Mesenchymal stem cell (in vitro differentiated cells and primary cell): Measurements from ENCODE around the gene RFNG.

ENCODE experiments used
- DNase-seq: peaks from one replicate; pipeline ENCODE4 v3.0.0-alpha.2; 2013
- H2AFZ ChIP-seq: one replicate; pipeline ENCODE4 v1.6.1; 2013; ENCODE audit warnings: low read depth, mild to moderate bottlenecking, control low read depth, inconsistent platforms, low read length, moderate library complexity
- H2AK5ac ChIP-seq: 2 replicates; pipeline ENCODE4 v1.6.1; 2013; ENCODE audit warnings: low read length, moderate library complexity, mild to moderate bottlenecking, inconsistent platforms; ENCODE audit not compliant: severe bottlenecking
- H2BK120ac ChIP-seq: one replicate; pipeline ENCODE4 v1.6.1; 2013; ENCODE audit warnings: low read depth, mild to moderate bottlenecking, inconsistent platforms, low read length, moderate library complexity
- H2BK12ac ChIP-seq, 2 experiments: one replicate each; pipeline ENCODE4 v1.6.1; 2013; ENCODE audit warnings: inconsistent platforms in 2 of 2, low read length in 2 of 2, mild to moderate bottlenecking in 2 of 2, moderate library complexity in 2 of 2, control low read depth in 1 of 2
- H2BK15ac ChIP-seq: one replicate; pipeline ENCODE4 v1.6.1; 2013; ENCODE audit warnings: mild to moderate bottlenecking, low read depth, inconsistent platforms; ENCODE audit not compliant: poor library complexity, severe bottlenecking
- H2BK5ac ChIP-seq: 2 replicates; pipeline ENCODE4 v1.6.1; 2013; ENCODE audit warnings: low read depth, mild to moderate bottlenecking, low read length, control low read depth, inconsistent platforms; ENCODE audit not compliant: poor library complexity, severe bottlenecking
- H3K14ac ChIP-seq, 2 experiments: one replicate each; pipeline ENCODE4 v1.6.1; 2013; ENCODE audit warnings: inconsistent platforms in 2 of 2, low read length in 2 of 2, control low read depth in 1 of 2, mild to moderate bottlenecking in 1 of 2, moderate library complexity in 1 of 2
- H3K18ac ChIP-seq, 2 experiments: one replicate each; pipeline ENCODE4 v1.6.1; 2013; ENCODE audit warnings: inconsistent platforms in 2 of 2, low read length in 2 of 2, control low read depth in 1 of 2, low read depth in 1 of 2, mild to moderate bottlenecking in 1 of 2
- H3K23ac ChIP-seq, 2 experiments: one replicate each; pipeline ENCODE4 v1.6.1; 2013; ENCODE audit warnings: inconsistent platforms in 2 of 2, low read length in 2 of 2, mild to moderate bottlenecking in 2 of 2, moderate library complexity in 2 of 2, control low read depth in 1 of 2
- H3K27ac ChIP-seq: 2 replicates; pipeline ENCODE4 v1.5.1; 2013; ENCODE audit warnings: mild to moderate bottlenecking, moderate library complexity, low read length, control low read depth, inconsistent platforms; ENCODE audit not compliant: poor library complexity, severe bottlenecking
- H3K27me3 ChIP-seq, 2 experiments: 2 replicates each; pipeline versions ENCODE4 v1.6.1 to v1.7.0; 2013; ENCODE audit warnings: low read length in 2 of 2, mild to moderate bottlenecking in 2 of 2, moderate library complexity in 2 of 2, control low read depth in 1 of 2, inconsistent platforms in 1 of 2; ENCODE audit not compliant: control insufficient read depth in 1 of 2, insufficient read depth in 1 of 2
- H3K36me3 ChIP-seq, 2 experiments: 2 replicates each; pipeline versions ENCODE4 v1.6.1 to v1.7.0; 2013; ENCODE audit warnings: low read length in 2 of 2, control low read depth in 1 of 2, inconsistent platforms in 1 of 2, low read depth in 1 of 2, mild to moderate bottlenecking in 1 of 2; ENCODE audit not compliant: insufficient read depth in 2 of 2, control insufficient read depth in 1 of 2
- H3K4ac ChIP-seq, 2 experiments: one replicate each; pipeline ENCODE4 v1.6.1; 2013; ENCODE audit warnings: inconsistent platforms in 2 of 2, low read length in 2 of 2, mild to moderate bottlenecking in 2 of 2, moderate library complexity in 2 of 2, control low read depth in 1 of 2, low read depth in 1 of 2
- H3K4me1 ChIP-seq: 2 replicates; pipeline ENCODE4 v1.6.1; 2013; ENCODE audit warnings: low read depth, low read length, control low read depth; ENCODE audit not compliant: control insufficient read depth, insufficient read depth
- H3K4me2 ChIP-seq: 2 replicates; pipeline ENCODE4 v1.6.1; 2013; ENCODE audit warnings: low read length, mild to moderate bottlenecking, inconsistent platforms; ENCODE audit not compliant: poor library complexity, severe bottlenecking
- H3K4me3 ChIP-seq, 2 experiments: 2 replicates each; pipeline versions ENCODE4 v1.5.1 to v1.7.0; 2013; ENCODE audit warnings: low read length in 2 of 2, mild to moderate bottlenecking in 2 of 2, control low read depth in 1 of 2, low read depth in 1 of 2; ENCODE audit not compliant: insufficient read depth in 1 of 2
- H3K79me1 ChIP-seq: replicated peaks from 2 replicates; pipeline ENCODE4 v1.6.1; 2013; ENCODE audit warnings: mild to moderate bottlenecking, control low read depth, low read length, inconsistent platforms; ENCODE audit not compliant: poor library complexity, severe bottlenecking
- H3K9ac ChIP-seq: 2 replicates; pipeline ENCODE4 v1.7.0; 2013; ENCODE audit warnings: mild to moderate bottlenecking, low read length, moderate library complexity
- H3K9me3 ChIP-seq: 2 replicates; pipeline ENCODE4 v1.7.0; 2013; ENCODE audit warnings: mild to moderate bottlenecking, low read length; ENCODE audit not compliant: control insufficient read depth
- H4K8ac ChIP-seq: one replicate; pipeline ENCODE4 v1.6.1; 2013; ENCODE audit warnings: inconsistent platforms, mild to moderate bottlenecking, low read length, moderate library complexity
- H4K91ac ChIP-seq: one replicate; pipeline ENCODE4 v1.6.1; 2013; ENCODE audit warnings: mild to moderate bottlenecking, low read length, inconsistent platforms
- WGBS: methylation state at CpG from one replicate; pipeline ENCODE4 v1.1.7; 2013; ENCODE audit warnings: mixed read lengths; 5-methylcytosine and 5-hydroxymethylcytosine counted together

Gene RFNG

GRCh38 chr17:82088838-82089722 lies 37.5 kb upstream of the RFNG start:
- H4K91ac ChIP-seq: no peak overlapping the region
- H3K27ac ChIP-seq: no peak overlapping the region
- no peak overlapping the region for H3K4me2 ChIP-seq
- no peak overlapping the region for H2AFZ ChIP-seq
- 97% methylated on average over 44 of the region's 47 CpGs for WGBS
- no peak overlapping the region for H2BK5ac ChIP-seq
- no peak overlapping the region for H3K23ac ChIP-seq
- H3K4ac ChIP-seq: no peak overlapping the region
- no peak for DNase-seq
- no peak overlapping the region for H4K8ac ChIP-seq
- no peak overlapping the region for H2AK5ac ChIP-seq
- H2BK12ac ChIP-seq: no peak overlapping the region
- H3K4me3 ChIP-seq: no peak overlapping the region
- H3K36me3 ChIP-seq: peaks cover 89 to 100% of the 10 kb centered on the region in 2 experiments
- no peak overlapping the region for H2BK120ac ChIP-seq
- H3K27me3 ChIP-seq: no peaks in the 10 kb centered on the region
- H3K9ac ChIP-seq: no peak overlapping the region
- H2BK15ac ChIP-seq: no peak overlapping the region
- no peak overlapping the region for H3K14ac ChIP-seq
- H3K9me3 ChIP-seq: no peaks in the 10 kb centered on the region
- no peaks in the 10 kb centered on the region for H3K4me1 ChIP-seq
- H3K79me1 ChIP-seq: peaks cover 49% of the 10 kb centered on the region
- H3K18ac ChIP-seq: no peak overlapping the region

GRCh38 chr17:82087961-82088837 lies 36.6 kb upstream of the RFNG start:
- H3K4me3 ChIP-seq: no peak overlapping the region
- 96% methylated on average over 47 of the region's 48 CpGs for WGBS
- peaks cover 50% of the 10 kb centered on the region for H3K79me1 ChIP-seq
- no peak overlapping the region for H4K8ac ChIP-seq
- no peak overlapping the region for H3K9ac ChIP-seq
- H3K23ac ChIP-seq: no peak overlapping the region
- H4K91ac ChIP-seq: no peak overlapping the region
- no peaks in the 10 kb centered on the region for H3K27me3 ChIP-seq
- no peak overlapping the region for H2BK12ac ChIP-seq
- no peaks in the 10 kb centered on the region for H3K4me1 ChIP-seq
- no peak overlapping the region for H3K27ac ChIP-seq
- no peak overlapping the region for H3K14ac ChIP-seq
- H3K4ac ChIP-seq: no peak overlapping the region
- H3K18ac ChIP-seq: no peak overlapping the region
- no peak overlapping the region for H2BK15ac ChIP-seq
- no peak overlapping the region for H2AFZ ChIP-seq
- H3K36me3 ChIP-seq: peaks cover 91 to 100% of the 10 kb centered on the region in 2 experiments
- H3K9me3 ChIP-seq: no peaks in the 10 kb centered on the region
- DNase-seq: no peak
- no peak overlapping the region for H3K4me2 ChIP-seq
- H2AK5ac ChIP-seq: no peak overlapping the region
- H2BK5ac ChIP-seq: no peak overlapping the region
- H2BK120ac ChIP-seq: no peak overlapping the region

- no peaks in the 10 kb centered on the region for H3K27me3 ChIP-seq
- no peak overlapping the region for H2AK5ac ChIP-seq
- no peak overlapping the region for H3K23ac ChIP-seq
- H3K4me3 ChIP-seq: no peak overlapping the region
- H3K79me1 ChIP-seq: peaks cover 54% of the 10 kb centered on the region
- H3K4me2 ChIP-seq: no peak overlapping the region
- H4K8ac ChIP-seq: no peak overlapping the region
- no peak overlapping the region for H3K14ac ChIP-seq
- H3K9me3 ChIP-seq: no peaks in the 10 kb centered on the region
- no peak overlapping the region for H2BK120ac ChIP-seq
- no peaks in the 10 kb centered on the region for H3K4me1 ChIP-seq
- DNase-seq: no peak
- H3K36me3 ChIP-seq: peaks cover 97 to 100% of the 10 kb centered on the region in 2 experiments
- no peak overlapping the region for H2BK12ac ChIP-seq
- H2BK15ac ChIP-seq: no peak overlapping the region
- 96% methylated on average over 39 of the region's 39 CpGs for WGBS
- no peak overlapping the region for H2AFZ ChIP-seq
- no peak overlapping the region for H3K18ac ChIP-seq
- H3K9ac ChIP-seq: no peak overlapping the region
- no peak overlapping the region for H2BK5ac ChIP-seq
- H4K91ac ChIP-seq: no peak overlapping the region
- H3K4ac ChIP-seq: no peak overlapping the region
- no peak overlapping the region for H3K27ac ChIP-seq
Measured at GRCh38 chr17:82086941-82087906, 35.6 kb upstream of the RFNG start.
